GM18951 (cell line): ENCODE results near the gene DDX52.
A peak's percentile ranks its signal among the peaks of the same experiment; 100 is the strongest.
"Not testable (repeated sequence)": the region's sequence is repeated elsewhere in the genome, so short reads cannot be mapped to it uniquely, and the experiment has no call there.

Experiments
- POLR2A ChIP-seq: IDR thresholded peaks from 4 replicates; pipeline ENCODE4 v1.6.1; 2011; ENCODE audit warnings: mild to moderate bottlenecking; ENCODE audit not compliant: insufficient read length, insufficient read depth; ENCODE audit errors: extremely low read depth
- in situ Hi-C: fragments of 300-500 bp; cut with MboI; formaldehyde crosslinking; loops from one replicate; pipeline ENCODE4 v1.12.0; 2022; ENCODE audit warnings: low sequenced_read_pairs, mixed read lengths, inconsistent platforms; ENCODE audit not compliant: unreplicated experiment

The DDX52 gene

DNA sequence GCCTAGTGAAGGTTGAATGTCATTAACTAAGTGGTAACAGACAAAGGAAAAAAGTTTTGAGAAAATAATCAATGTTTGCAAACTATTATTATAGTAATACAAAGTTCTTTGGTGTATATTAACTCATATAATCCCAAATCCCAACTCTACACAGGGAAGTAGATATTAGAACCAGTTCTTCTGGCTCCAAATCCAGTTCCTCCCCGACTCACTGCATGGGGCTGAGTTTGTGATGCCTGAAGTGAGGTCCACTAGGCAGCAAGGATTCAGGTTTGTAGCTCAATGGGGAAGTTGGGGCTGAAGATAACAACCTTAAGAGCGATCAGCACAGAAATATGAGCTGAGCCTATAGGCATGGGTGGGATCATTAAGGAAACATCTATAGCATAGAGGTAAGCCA lies 28.4 kb downstream of the DDX52 start:
- in situ Hi-C loops: no loop called here
- TF ChIP-seq POLR2A: no peak

DNA sequence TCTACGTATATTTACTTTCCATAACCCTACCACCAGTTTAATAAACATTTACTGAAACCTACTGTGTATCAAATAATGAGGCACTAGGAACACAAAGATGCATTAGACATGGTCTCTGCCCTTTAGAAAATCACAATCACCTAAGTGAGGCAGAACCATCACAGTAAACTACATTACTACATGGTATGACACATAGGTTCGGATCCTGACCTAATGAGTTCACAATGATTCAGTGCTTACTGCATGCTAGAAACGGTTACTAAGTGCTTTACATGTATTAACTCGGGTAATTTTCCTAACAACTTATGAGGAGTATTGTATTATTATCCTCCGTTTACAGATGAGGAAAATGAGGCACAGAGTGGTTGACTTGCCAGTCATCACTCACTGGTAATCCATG lies 28.9 kb downstream of the DDX52 start:
- no peak for TF ChIP-seq POLR2A

DNA sequence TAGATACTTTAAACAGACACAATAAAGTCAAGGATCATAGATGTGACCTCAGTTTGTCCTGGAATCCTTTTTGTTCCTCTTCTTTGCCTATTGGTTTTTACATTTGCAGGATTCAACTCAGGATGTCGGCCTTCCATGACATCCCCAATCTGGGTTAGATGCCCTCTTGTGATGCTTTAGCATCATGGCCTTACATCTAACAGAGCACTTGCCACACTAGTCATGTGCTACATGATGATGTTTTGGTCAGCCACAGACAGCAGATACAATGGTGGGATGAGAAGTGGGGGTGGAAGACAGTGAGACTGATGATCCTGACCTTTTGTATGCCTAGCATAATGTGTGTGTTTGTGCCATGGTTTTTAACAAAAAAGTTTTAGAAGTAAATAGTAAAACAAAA lies 32.3 kb downstream of the DDX52 start:
- no peak for TF ChIP-seq POLR2A
- in situ Hi-C loops: no loop called here

More for the DNA sequence above, 28.9 kb downstream of the DDX52 start:
- in situ Hi-C loops: no loop called here

DNA sequence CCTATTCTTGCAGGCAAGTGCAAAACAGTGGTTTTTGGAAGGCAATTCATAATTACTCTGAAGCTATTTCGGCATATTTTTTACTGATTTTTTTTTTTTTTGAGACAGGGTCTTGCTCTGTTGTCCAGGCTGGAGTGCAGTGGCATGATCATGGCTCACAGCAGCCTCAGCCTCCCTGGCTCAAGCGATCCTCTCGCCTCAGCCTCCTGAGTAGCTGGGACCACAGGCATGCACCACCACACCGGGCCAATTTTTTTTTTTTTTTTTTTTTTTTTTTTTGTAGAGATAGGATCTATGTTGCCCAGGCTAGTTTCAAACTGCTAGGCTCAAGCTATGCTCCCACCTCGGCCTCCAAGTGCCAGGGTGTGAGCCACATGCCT lies 33.2 kb downstream of the DDX52 start:
- in situ Hi-C loops: not testable (repeated sequence)

DNA sequence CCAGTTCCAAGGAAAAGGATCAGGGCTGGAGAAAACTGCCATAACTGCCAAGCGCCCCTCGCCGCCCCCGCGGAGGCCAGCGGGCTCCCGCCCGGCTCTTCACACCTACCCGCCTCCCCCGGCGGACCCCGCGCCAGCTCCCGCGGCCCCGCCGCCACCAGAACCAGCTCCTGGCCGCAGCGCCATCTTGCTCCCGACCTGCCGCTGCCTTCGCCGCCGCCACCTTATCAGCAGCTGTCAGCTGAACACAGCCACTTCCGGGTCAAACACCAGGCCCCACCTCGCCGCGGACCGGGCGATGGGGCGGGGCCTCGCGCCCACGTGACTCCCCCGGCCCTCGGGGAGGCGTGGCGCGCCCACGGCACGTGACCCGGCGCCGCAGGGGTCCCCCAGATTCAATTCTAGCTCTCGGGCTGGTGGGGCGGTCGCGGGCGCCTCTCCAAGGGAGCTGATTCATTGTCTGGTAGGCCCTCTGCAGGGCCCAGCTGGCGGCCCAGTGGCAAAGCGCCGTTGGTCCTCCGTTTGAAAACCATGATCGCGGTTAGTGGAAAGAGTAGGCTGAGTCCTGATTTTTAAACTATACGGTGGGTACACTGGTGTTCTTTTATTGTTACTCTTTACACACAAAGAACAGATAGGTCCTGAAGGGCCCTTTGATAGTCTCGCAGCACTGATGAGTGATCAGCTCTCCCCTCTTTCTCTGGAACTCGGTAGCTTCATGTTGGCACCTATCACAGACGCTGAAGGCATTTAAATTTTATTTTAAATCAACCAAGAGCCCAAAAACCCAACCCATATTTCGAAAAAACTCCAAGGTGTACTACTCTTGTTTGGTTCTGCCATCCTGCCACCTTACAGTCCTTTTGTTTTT lies 33.8 kb downstream of the DDX52 start, which contains the start of gene SYNRG:
Gene SYNRG, minus strand, starts transcription at position 249 of the 871 bp plus-strand sequence. Its CDS starts 63 bp downstream, at position 186.
- in situ Hi-C loops: no loop called here
- peak; percentile 95 for TF ChIP-seq POLR2A

DNA sequence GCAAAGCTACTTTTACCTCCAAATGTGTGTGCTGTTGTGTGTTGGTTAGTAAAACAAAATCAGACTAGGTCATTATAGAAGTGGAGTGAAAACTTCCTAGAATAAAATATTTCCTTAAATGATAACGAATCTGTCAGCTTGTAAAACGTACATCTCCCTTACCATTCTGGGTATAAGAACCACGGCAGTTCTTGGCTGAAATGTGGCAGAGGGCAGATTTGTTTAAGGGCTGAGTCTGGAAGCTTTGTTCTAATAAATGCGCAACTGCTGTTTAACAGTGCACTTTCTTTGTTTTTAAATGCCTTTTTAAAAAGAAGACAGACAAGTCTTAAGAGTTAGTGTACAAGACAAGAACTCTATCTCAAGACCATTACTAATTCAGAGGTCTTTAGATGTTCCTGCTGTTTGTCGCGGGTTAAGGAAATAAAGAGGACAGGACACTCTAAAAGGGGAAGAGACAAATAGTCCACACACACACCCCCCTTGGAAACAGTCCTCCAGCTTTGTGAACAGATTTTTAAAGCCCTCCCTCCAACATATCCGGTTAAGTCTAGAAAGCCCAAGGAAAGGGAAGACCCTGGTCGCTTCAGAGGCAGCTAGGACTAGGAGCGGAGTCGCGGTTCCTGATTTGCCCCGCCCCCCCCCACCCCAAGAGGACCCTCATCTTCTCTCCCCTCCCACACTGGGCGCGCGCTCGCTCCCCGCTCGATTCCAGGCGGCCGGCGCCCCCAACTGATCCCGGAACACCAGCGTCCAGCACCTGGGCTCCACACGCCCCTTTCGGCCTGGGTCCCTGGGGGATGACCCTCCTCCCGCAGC lies 34.7 kb downstream of the DDX52 start:
- TF ChIP-seq POLR2A: no peak
- in situ Hi-C loops: no loop called here

DNA sequence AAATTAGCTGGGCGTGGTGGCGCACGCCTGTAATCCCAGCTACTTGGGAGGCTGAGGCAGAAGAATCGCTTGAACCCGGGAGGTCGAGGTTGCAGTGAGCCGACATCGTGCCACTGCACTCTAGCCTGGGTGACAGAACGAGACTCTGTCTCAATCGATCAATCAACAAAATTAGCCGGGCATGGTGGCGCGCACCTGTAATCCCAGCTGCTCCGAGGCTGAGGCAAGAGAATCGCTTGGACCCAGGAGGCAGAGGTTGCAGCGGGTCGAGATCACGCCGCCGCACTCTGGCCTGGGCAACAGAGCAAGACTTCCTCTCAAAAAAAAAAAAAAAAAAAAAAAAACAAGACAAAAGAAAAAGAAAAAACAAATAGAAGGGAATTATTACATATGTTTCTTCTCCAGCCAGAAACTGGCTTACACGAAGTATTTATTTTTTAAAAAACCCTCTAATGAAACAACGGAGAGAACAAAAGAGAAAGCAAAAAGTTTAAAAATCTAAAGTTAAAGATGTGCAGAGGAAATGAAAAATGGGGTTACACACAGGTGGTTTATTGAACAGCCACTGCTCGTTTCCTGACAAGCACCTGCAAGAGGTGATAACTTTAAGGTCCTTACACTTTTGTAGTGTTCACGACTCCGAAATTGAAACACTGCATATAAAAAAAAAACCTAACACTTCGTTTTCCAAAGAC lies 35.5 kb downstream of the DDX52 start:
- in situ Hi-C loops: no loop called here
- TF ChIP-seq POLR2A: no peak

DNA sequence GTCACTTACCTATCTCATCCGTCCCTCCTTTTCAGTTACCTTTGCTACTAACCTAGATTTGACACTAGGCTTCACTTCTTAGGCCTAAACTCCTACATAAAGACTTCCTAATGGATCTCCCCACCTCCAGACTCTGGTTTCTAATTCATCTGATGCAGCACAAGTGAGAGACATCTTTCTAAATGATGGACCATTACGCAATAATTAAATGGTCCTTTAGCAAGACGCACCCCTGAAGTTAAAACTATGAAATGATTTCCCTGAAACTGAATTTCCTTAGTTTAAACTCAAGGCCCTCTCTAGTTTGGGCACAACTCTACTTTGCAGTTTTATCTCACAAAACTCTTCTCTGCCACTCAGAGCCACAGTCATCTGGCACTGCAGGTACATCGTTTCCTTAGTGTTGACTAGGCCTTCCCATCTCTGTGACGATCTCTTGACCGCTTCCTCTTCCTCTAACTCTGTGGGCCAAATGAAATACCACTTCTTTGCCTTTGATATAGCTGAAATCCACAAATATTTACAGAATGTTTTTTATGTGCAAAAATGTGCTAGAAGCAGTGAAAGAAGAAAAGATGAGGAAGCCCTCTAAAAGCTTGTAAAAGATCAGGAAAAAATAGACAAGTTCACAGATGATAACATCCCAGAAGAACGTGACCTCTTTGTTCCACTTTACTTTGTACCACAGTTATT lies 37.3 kb downstream of the DDX52 start:
- TF ChIP-seq POLR2A: no peak
- in situ Hi-C loops: no loop called here

DNA sequence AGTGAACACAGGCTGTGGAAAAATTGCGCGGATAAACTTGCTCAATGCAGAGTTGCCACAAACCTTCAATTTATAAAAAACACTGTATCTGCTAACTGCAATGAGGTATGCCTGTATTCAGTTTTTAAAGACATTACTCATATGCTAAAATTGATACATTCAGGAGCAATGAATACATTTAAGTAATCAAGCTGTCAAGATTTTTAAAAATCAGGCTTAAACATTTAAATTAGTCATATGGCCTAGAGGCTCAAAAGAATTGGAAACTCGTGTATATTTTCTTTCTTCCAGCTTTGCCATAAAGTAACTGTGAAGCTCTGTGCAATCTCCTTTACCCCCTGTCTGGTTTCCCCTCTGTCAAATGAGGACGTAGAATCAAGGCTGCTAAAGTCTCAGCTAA lies 38.2 kb downstream of the DDX52 start:
- no peak for TF ChIP-seq POLR2A
- in situ Hi-C loops: no loop called here

DNA sequence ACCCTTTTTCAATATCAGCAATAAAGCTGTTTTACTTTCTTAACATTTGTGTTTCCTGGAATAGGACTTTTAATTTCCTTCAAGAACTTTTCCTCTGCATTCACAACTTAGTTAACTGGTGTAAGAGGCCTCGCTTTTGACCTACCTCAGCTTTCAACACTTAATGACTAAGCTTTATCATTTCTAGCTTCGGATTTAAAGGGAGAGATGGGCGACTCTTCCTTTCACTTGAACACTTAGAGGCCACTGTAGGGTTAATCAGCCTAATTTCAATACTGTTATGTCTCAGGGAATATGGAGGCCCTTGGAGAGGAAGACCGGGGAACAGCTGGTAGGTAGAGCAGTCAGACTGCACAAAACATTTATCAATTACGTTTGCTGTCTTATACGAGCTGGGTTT lies 38.7 kb downstream of the DDX52 start:
- no peak for TF ChIP-seq POLR2A

DNA sequence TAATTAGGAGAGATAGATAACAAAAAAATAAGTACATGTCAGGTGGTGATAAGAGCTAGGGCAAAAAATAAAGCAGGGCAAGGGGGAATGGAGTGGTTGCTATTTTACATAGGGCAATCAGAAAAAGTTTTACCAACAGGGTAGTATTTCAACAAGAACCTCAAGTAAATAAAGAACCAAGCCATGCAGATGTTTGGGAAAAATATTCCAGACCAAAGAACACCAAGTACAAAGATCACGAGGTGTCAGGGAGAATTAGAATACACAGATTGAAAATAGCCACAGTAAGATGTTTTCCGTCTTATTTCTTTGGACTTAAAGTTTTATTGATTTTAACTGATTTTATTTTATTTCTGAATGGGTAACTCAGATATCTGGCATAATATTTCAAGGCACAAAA lies 45.1 kb downstream of the DDX52 start:
- no peak for TF ChIP-seq POLR2A
- in situ Hi-C loops: no loop called here

More for the DNA sequence above, 38.7 kb downstream of the DDX52 start:
- in situ Hi-C loops: no loop called here

DNA sequence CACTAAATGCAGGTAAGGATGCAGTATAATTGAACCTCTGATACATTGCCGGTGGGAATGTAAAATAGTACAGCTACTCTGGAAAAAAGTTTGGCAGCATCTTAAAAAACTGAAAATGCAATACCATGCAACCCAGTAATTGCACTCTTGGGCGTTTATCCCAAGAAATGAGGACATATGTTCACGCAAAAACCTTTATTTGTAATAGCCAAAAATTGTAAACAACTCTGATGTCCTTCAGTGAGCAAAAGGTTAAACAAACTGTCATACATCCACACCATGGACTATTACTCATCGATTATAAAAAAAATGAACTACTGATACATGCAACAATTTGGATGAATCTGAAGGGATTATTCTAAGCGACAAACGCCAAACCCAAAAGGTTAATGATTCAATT lies 51.0 kb downstream of the DDX52 start:
- no peak for TF ChIP-seq POLR2A
- in situ Hi-C loops: no loop called here

DNA sequence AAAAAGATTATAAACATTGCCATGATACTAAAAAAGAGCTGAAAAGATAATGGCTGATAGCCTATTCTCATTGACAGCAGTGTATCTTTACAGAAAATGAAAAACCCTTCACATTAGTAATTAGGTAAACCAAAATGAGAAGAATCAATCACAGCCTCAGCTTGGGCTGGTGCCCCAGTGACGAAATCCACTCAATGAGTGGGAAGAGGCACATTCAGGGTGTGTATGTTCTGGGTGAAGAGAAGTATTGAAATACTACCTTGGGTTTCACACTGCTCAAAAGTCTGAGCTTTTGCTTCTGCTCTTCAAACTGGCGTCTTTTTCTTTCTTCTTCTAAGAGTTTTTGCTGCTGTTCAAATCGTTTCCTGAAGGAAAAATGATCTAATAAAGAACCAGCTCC lies 58.2 kb downstream of the DDX52 start:
- TF ChIP-seq POLR2A: no peak
- in situ Hi-C loops: no loop called here
